NCI-H82 (cell line): ENCODE results near the gene GLI2.

Source experiments
- DNase-seq: peaks from one replicate; lab custom pipeline; 2025; lab: John Stamatoyannopoulos, UW

GLI2 gene

GRCh38 chr2:120770641-120771040 is 35.0 kb downstream of the GLI2 start:
- no peak for DNase-seq

GRCh38 chr2:120771111-120771780 is 35.6 kb downstream of the GLI2 start:
- DNase-seq = no peak

- no peak for DNase-seq
Measured at GRCh38 chr2:120771781-120772208, 36.1 kb downstream of the GLI2 start.

- no peak for DNase-seq
Measured at GRCh38 chr2:120772261-120772660, 36.6 kb downstream of the GLI2 start.

- DNase-seq = peak; percentile 26
Measured at GRCh38 chr2:120773186-120773800, 37.6 kb downstream of the GLI2 start.

GRCh38 chr2:120774557-120775160 is 39.0 kb downstream of the GLI2 start:
- DNase-seq = no peak

- DNase-seq = no peak
Measured at GRCh38 chr2:120775194-120775593, 39.5 kb downstream of the GLI2 start.

- no peak for DNase-seq
Measured at GRCh38 chr2:120775801-120776589, 40.3 kb downstream of the GLI2 start.

GRCh38 chr2:120776649-120777048 is 41.0 kb downstream of the GLI2 start:
- DNase-seq = no peak

- no peak for DNase-seq
Measured at GRCh38 chr2:120777170-120777751, 41.6 kb downstream of the GLI2 start.

GRCh38 chr2:120777787-120778186 is 42.1 kb downstream of the GLI2 start:
- no peak for DNase-seq

GRCh38 chr2:120778244-120778643 is 42.6 kb downstream of the GLI2 start:
- DNase-seq = no peak

GRCh38 chr2:120779781-120780283 is 44.2 kb downstream of the GLI2 start:
- peak; percentile 75 for DNase-seq

GRCh38 chr2:120780402-120780801 is 44.7 kb downstream of the GLI2 start:
- no peak for DNase-seq

- peak; percentile 20 for DNase-seq
Measured at GRCh38 chr2:120783371-120783791, 47.7 kb downstream of the GLI2 start.

- DNase-seq = no peak
Measured at GRCh38 chr2:120783969-120784372, 48.3 kb downstream of the GLI2 start.
